ENCODE measurements around the gene NHLRC4. TPM values are rescaled to one million over a fixed set of nuclear protein-coding genes. Genes with fewer than 3 reads are reported as not detected.

Gene NHLRC4
- total RNA-seq, 1 donor from 2014 or later = 0.46 TPM

- DNase-seq (ENCODE audit: low read depth) = no peak
- H3K27me3 ChIP-seq (ENCODE audit: control insufficient read depth, insufficient read depth, low read length) = peaks cover 69% of the 10 kb centered on the region
- H3K36me3 ChIP-seq (ENCODE audit: control insufficient read depth, insufficient read depth, low read length) = no peaks in the 10 kb centered on the region
- H3K4me3 ChIP-seq (ENCODE audit: low read depth, low read length) = no peak overlapping the region
- no peak for TF ChIP-seq CTCF (IDR thresholded peaks at IDR 0.05; ENCODE audit: insufficient read depth, low read length, poor library complexity, severe bottlenecking)
Observed at GRCh38 chr16:559411-560203, 7.2 kb upstream of the NHLRC4 start.

- TF ChIP-seq CTCF (IDR thresholded peaks at IDR 0.05; ENCODE audit: insufficient read depth, low read length, poor library complexity, severe bottlenecking) = no peak
- no peak for DNase-seq (ENCODE audit: low read depth)
- no peaks in the 10 kb centered on the region for H3K36me3 ChIP-seq (ENCODE audit: control insufficient read depth, insufficient read depth, low read length)
- no peak within 1 kb of the TSS for H3K4me3 ChIP-seq (ENCODE audit: low read depth, low read length)
- H3K27me3 ChIP-seq (ENCODE audit: control insufficient read depth, insufficient read depth, low read length) = peaks cover 69% of the 10 kb centered on the region
Observed at GRCh38 chr16:560204-560700, 6.6 kb upstream of the NHLRC4 start, which contains the start of gene PRR35. Gene PRR35, plus strand, starts transcription at chr16:560394. Its CDS starts 2,901 bp downstream, at chr16:563295.

GRCh38 chr16:560701-561412 is 5.9 kb upstream of the NHLRC4 start:
- Histone ChIP-seq H3K36me3 (ENCODE audit: control insufficient read depth, insufficient read depth, low read length) (no peaks in the 10 kb centered on the region), H3K27me3 (ENCODE audit: control insufficient read depth, insufficient read depth, low read length) (peaks cover 69% of the 10 kb centered on the region), H3K4me3 (ENCODE audit: low read depth, low read length) (no peak overlapping the region)
- no peak for DNase-seq (ENCODE audit: low read depth)
- no peak for TF ChIP-seq CTCF (IDR thresholded peaks at IDR 0.05; ENCODE audit: insufficient read depth, low read length, poor library complexity, severe bottlenecking)

- peaks cover 69% of the 10 kb centered on the region for H3K27me3 ChIP-seq (ENCODE audit: control insufficient read depth, insufficient read depth, low read length)
- DNase-seq (ENCODE audit: low read depth) = no peak
- H3K4me3 ChIP-seq (ENCODE audit: low read depth, low read length) = no peak overlapping the region
- H3K36me3 ChIP-seq (ENCODE audit: control insufficient read depth, insufficient read depth, low read length) = no peaks in the 10 kb centered on the region
- TF ChIP-seq CTCF (IDR thresholded peaks at IDR 0.05; ENCODE audit: insufficient read depth, low read length, poor library complexity, severe bottlenecking) = no peak
Observed at GRCh38 chr16:561413-561794, 5.4 kb upstream of the NHLRC4 start.

- Histone ChIP-seq H3K4me3 (ENCODE audit: low read depth, low read length) (no peak overlapping the region), H3K27me3 (ENCODE audit: control insufficient read depth, insufficient read depth, low read length) (peaks cover 61% of the 10 kb centered on the region), H3K36me3 (ENCODE audit: control insufficient read depth, insufficient read depth, low read length) (no peaks in the 10 kb centered on the region)
- DNase-seq (ENCODE audit: low read depth) = no peak
- no peak for TF ChIP-seq CTCF (IDR thresholded peaks at IDR 0.05; ENCODE audit: insufficient read depth, low read length, poor library complexity, severe bottlenecking)
Observed at GRCh38 chr16:561957-562938, 4.6 kb upstream of the NHLRC4 start.
